HepG2 (cell line): ENCODE results near the gene CALR. TPM values are rescaled to one million over a fixed set of nuclear protein-coding genes. Genes with fewer than 3 reads are reported as not detected.
A peak's percentile ranks its signal among the peaks of the same experiment; 100 is the strongest.

Source experiments
- BHLHE40 ChIP-seq: IDR thresholded peaks from 2 replicates; pipeline ENCODE4 v1.6.1; 2011; ENCODE audit warnings: low read length, improper control_type of control experiment
- BRCA1 ChIP-seq: sonication (generic); formaldehyde crosslinking; IDR thresholded peaks from 2 replicates; pipeline ENCODE4 v1.4.0; 2020; ENCODE audit warnings: missing genetic modification reagents
- CENPX ChIP-seq: sonication (generic); formaldehyde crosslinking; IDR thresholded peaks from 2 replicates; pipeline ENCODE4 v1.9.0; 2021; ENCODE audit warnings: mild to moderate bottlenecking, missing genetic modification reagents, moderate library complexity
- DNMT3B ChIP-seq: conservative IDR thresholded peaks from 2 replicates; pipeline ENCODE4 v1.6.1; 2016; ENCODE audit warnings: missing biosample characterization, control low read depth
- ELF4 ChIP-seq: sonication (generic); formaldehyde crosslinking; IDR thresholded peaks from 2 replicates; pipeline ENCODE4 v1.5.0; 2020; ENCODE audit warnings: missing genetic modification reagents, mild to moderate bottlenecking, moderate library complexity, borderline replicate concordance
- FOXK2 ChIP-seq: fragments of 450-650 bp; IDR thresholded peaks from 2 replicates; pipeline ENCODE4 v1.6.1; 2016
- GATAD1 ChIP-seq: IDR thresholded peaks from 2 replicates; pipeline ENCODE4 v1.6.1; 2016; ENCODE audit warnings: missing genetic modification reagents, missing compliant biosample characterization
- KLF13 ChIP-seq: sonication (generic); formaldehyde crosslinking; IDR thresholded peaks from 2 replicates; pipeline ENCODE4 v1.4.0; 2020; ENCODE audit warnings: mild to moderate bottlenecking, missing genetic modification reagents
- MEF2D ChIP-seq: sonication (generic); formaldehyde crosslinking; IDR thresholded peaks from 2 replicates; pipeline ENCODE4 v1.5.1; 2020; ENCODE audit warnings: mild to moderate bottlenecking, missing genetic modification reagents
- MEIS2 ChIP-seq: sonication (generic); formaldehyde crosslinking; IDR thresholded peaks from 2 replicates; pipeline ENCODE4 v1.9.0; 2021; ENCODE audit warnings: mild to moderate bottlenecking, missing genetic modification reagents
- MLLT10 ChIP-seq: sonication (generic); formaldehyde crosslinking; IDR thresholded peaks from 2 replicates; pipeline ENCODE4 v1.4.0; 2020; ENCODE audit warnings: missing genetic modification reagents
- MYC ChIP-seq: sonication (generic); formaldehyde crosslinking; IDR thresholded peaks from 2 replicates; pipeline ENCODE4 v1.9.0; 2021; ENCODE audit warnings: missing genetic modification reagents, borderline replicate concordance
- PRDM4 ChIP-seq: sonication (generic); formaldehyde crosslinking; IDR thresholded peaks from 2 replicates; pipeline ENCODE4 v1.9.0; 2021; ENCODE audit warnings: missing genetic modification reagents, borderline replicate concordance
- SMAD9 ChIP-seq: sonication (generic); formaldehyde crosslinking; IDR thresholded peaks from 2 replicates; pipeline ENCODE4 v1.5.1; 2020; ENCODE audit warnings: mild to moderate bottlenecking, missing genetic modification reagents
- SNRNP70 ChIP-seq: fragments of 200-400 bp; formaldehyde crosslinking; IDR thresholded peaks from 2 replicates; pipeline ENCODE4 v1.6.1; 2017; ENCODE audit warnings: mild to moderate bottlenecking, low read depth, low read length, moderate library complexity
- TFDP1 ChIP-seq: IDR thresholded peaks from 2 replicates; pipeline ENCODE4 v1.6.1; 2016; ENCODE audit warnings: missing compliant biosample characterization, missing genetic modification reagents, borderline replicate concordance
- ZFP82 ChIP-seq: sonication (generic); formaldehyde crosslinking; IDR thresholded peaks from 2 replicates; pipeline ENCODE4 v1.5.1; 2020; ENCODE audit warnings: mild to moderate bottlenecking, missing genetic modification reagents, borderline replicate concordance
- ZFP90 ChIP-seq: sonication (generic); formaldehyde crosslinking; IDR thresholded peaks from 2 replicates; pipeline ENCODE4 v1.8.0; 2022; ENCODE audit warnings: missing genetic modification reagents, mild to moderate bottlenecking, inconsistent platforms, borderline replicate concordance
- ZNF20 ChIP-seq: sonication (generic); formaldehyde crosslinking; IDR thresholded peaks from 2 replicates; pipeline ENCODE4 v1.4.0; 2020; ENCODE audit warnings: mild to moderate bottlenecking, moderate library complexity, missing genetic modification reagents
- ZNF331 ChIP-seq: sonication (generic); formaldehyde crosslinking; IDR thresholded peaks from 2 replicates; pipeline ENCODE4 v1.4.0; 2020; ENCODE audit warnings: missing genetic modification reagents
- ZNF431 ChIP-seq: sonication (generic); formaldehyde crosslinking; IDR thresholded peaks from 2 replicates; pipeline ENCODE4 v1.9.0; 2022; ENCODE audit warnings: missing genetic modification reagents, low read depth, mild to moderate bottlenecking, borderline replicate concordance
- ZNF558 ChIP-seq: sonication (generic); formaldehyde crosslinking; IDR thresholded peaks from 2 replicates; pipeline ENCODE4 v1.9.0; 2022; ENCODE audit warnings: mild to moderate bottlenecking, missing genetic modification reagents, borderline replicate concordance
- ZNF672 ChIP-seq: sonication (generic); formaldehyde crosslinking; IDR thresholded peaks from 2 replicates; pipeline ENCODE4 v1.8.1; 2022; ENCODE audit warnings: missing genetic modification reagents
- ZNF710 ChIP-seq: sonication (generic); formaldehyde crosslinking; IDR thresholded peaks from 2 replicates; pipeline ENCODE4 v1.5.0; 2020; ENCODE audit warnings: mild to moderate bottlenecking, missing genetic modification reagents, borderline replicate concordance
- ZNF713 ChIP-seq: sonication (generic); formaldehyde crosslinking; IDR thresholded peaks from 2 replicates; pipeline ENCODE4 v1.4.0; 2020; ENCODE audit warnings: mild to moderate bottlenecking, missing genetic modification reagents
- ZNF782 ChIP-seq: sonication (generic); formaldehyde crosslinking; IDR thresholded peaks from 2 replicates; pipeline ENCODE4 v1.4.0; 2020; ENCODE audit warnings: missing genetic modification reagents, mild to moderate bottlenecking, borderline replicate concordance
- ZSCAN22 ChIP-seq: sonication (generic); formaldehyde crosslinking; IDR thresholded peaks from 2 replicates; pipeline ENCODE4 v1.4.0; 2020; ENCODE audit warnings: mild to moderate bottlenecking, missing genetic modification reagents
- polyA plus RNA-seq, 8 experiments: library from polyadenylated mRNA; depleted of rRNA in 3 of 8; stranded (reverse) in 7 of 8; unstranded in 1 of 8; fragments of >200 nt; fragmentation: Illumina TruSeq in 4 of 8; extraction: Trizol in 4 of 8; gene quantifications; 2 replicates each; pipeline versions ENCODE4 v1.2.1 to v1.2.3, GENCODE V29; 2011 to 2016; ENCODE audit warnings: low read depth in 4 of 8, missing spikeins in 1 of 8, mixed read lengths in 1 of 8; ENCODE audit not compliant: insufficient read depth in 1 of 8
- total RNA-seq, 5 experiments: library from RNA; depleted of rRNA; stranded (reverse); fragments of >200 nt; fragmentation: Illumina TruSeq; extraction: Trizol; gene quantifications; 2 replicates each; pipeline ENCODE4 v1.2.3, GENCODE V29; 2016; ENCODE audit warnings: low read depth in 1 of 5

The CALR gene
- total and polyA plus RNA-seq, 2 of the 13 experiments (the other 11 are each of a cell fraction or from before 2014, with no cell fraction given) = 898 to 934 TPM

GRCh38 chr19:12983542-12984142, 45.2 kb downstream of the CALR start (continued):
- no peak for TF ChIP-seq BRCA1
- no peak for TF ChIP-seq ZSCAN22 (CRISPR knock-in tag)
- peak; percentile 61; the same call in 1 of the 2 replicates for TF ChIP-seq ZFP82 (CRISPR knock-in tag)
- TF ChIP-seq ZNF558 (CRISPR knock-in tag) = no peak
- no peak for TF ChIP-seq MLLT10 (CRISPR knock-in tag)
- no peak; the same call in 1 of the 2 replicates for TF ChIP-seq TFDP1 (CRISPR knock-in tag)
- 0 out of 2 replicates have a peak, but pooled peaks have one; percentile 38 for TF ChIP-seq ZNF331 (CRISPR knock-in tag)
- no peak for TF ChIP-seq KLF13 (CRISPR knock-in tag)
- TF ChIP-seq ZNF782 = no peak
- peak; percentile 50; the same call in 1 of the 2 replicates for TF ChIP-seq GATAD1 (CRISPR knock-in tag)
- TF ChIP-seq MYC (CRISPR knock-in tag) = peak; percentile 35; the same call in 1 of the 2 replicates
- no peak for TF ChIP-seq ZNF20 (CRISPR knock-in tag)
- TF ChIP-seq FOXK2 = no peak
- TF ChIP-seq PRDM4 (CRISPR knock-in tag) = no peak
- no peak for TF ChIP-seq MEF2D (CRISPR knock-in tag)
- no peak for TF ChIP-seq SNRNP70
- no peak for TF ChIP-seq ZNF710 (CRISPR knock-in tag)
- no peak for TF ChIP-seq ZNF672 (CRISPR knock-in tag)
- no peak for TF ChIP-seq DNMT3B (CRISPR knock-in tag)
- no peak for TF ChIP-seq SMAD9
- TF ChIP-seq BHLHE40 = peak; percentile 89
- no peak for TF ChIP-seq ZFP90 (CRISPR knock-in tag)
- no peak for TF ChIP-seq ELF4 (CRISPR knock-in tag)
- peak; percentile 57; the same call in 1 of the 2 replicates for TF ChIP-seq MEIS2 (CRISPR knock-in tag)
- TF ChIP-seq CENPX (CRISPR knock-in tag) = no peak
- no peak for TF ChIP-seq ZNF431 (CRISPR knock-in tag)
- TF ChIP-seq ZNF713 = no peak
